B cell (primary cell): ENCODE results near the gene FOXO4. TPM values are rescaled to one million over a fixed set of nuclear protein-coding genes. Genes with fewer than 3 reads are reported as not detected.
A peak's percentile ranks its signal among the peaks of the same experiment; 100 is the strongest.

Source experiments
- ATAC-seq: fragments of 200-7000 bp; cut with Tn5 transposase; one replicate; pipeline ENCODE4 v1.10.0; 2021; ENCODE audit warnings: low read depth, mild to moderate bottlenecking, moderate number of reproducible peaks, moderate library complexity
- CTCF ChIA-PET: fragments of 350-600 bp; sonication (Branson Sonifier 250); formaldehyde crosslinking; loops from one replicate; lab custom pipeline; 2021; ENCODE audit warnings: antibody characterized with exemption, inconsistent platforms; lab: Charles Lee
- POLR2A ChIA-PET: fragments of 350-600 bp; sonication (Branson Sonifier 250); formaldehyde crosslinking; loops from one replicate; lab custom pipeline; 2021; ENCODE audit warnings: antibody characterized with exemption; lab: Charles Lee
- DNase-seq: peaks from one replicate; pipeline ENCODE4 v3.0.0; 2013
- H2AFZ ChIP-seq: 2 replicates; pipeline ENCODE4 v1.6.1; 2012; ENCODE audit warnings: mild to moderate bottlenecking, low read depth, low read length; ENCODE audit not compliant: insufficient read depth, poor library complexity, severe bottlenecking
- H3K27ac ChIP-seq, 2 donors: 1 replicate in 1 of 2; 2 replicates in 1 of 2; pipeline ENCODE4 v1.5.1; 2012 to 2013; ENCODE audit warnings: low read length in 2 of 2, mild to moderate bottlenecking in 2 of 2, moderate library complexity in 1 of 2
- H3K27me3 ChIP-seq, 4 experiments: fragments of 200-600 bp in 1 of 4; sonication (generic) in 1 of 4; replicated peaks in 1 of 4; 1 replicate in 2 of 4; 2 replicates in 2 of 4; pipeline versions ENCODE4 v1.6.1 to v1.7.0; 2013 to 2016; ENCODE audit warnings: low read length in 3 of 4, mild to moderate bottlenecking in 2 of 4, mixed read lengths in 1 of 4, moderate library complexity in 1 of 4; ENCODE audit not compliant: insufficient read depth in 4 of 4, control insufficient read depth in 3 of 4; ENCODE audit errors: control extremely low read depth in 1 of 4
- H3K36me3 ChIP-seq, 2 experiments: replicated peaks in 1 of 2; 1 replicate in 1 of 2; 2 replicates in 1 of 2; pipeline versions ENCODE4 v1.6.1 to v1.7.1; 2013; ENCODE audit warnings: low read length in 1 of 2; ENCODE audit not compliant: insufficient read depth in 2 of 2, control insufficient read depth in 1 of 2; ENCODE audit errors: control extremely low read depth in 1 of 2, extremely low read depth in 1 of 2
- H3K4me1 ChIP-seq, 2 donors: fragments of 200-600 bp in 1 of 2; sonication (generic) in 1 of 2; 1 replicate in 1 of 2; 2 replicates in 1 of 2; pipeline versions ENCODE4 v1.5.1 to v1.6.1; 2013 to 2017; ENCODE audit warnings: low read length in 2 of 2; ENCODE audit not compliant: control insufficient read depth in 2 of 2, insufficient read depth in 2 of 2
- H3K4me2 ChIP-seq: replicated peaks from 2 replicates; pipeline ENCODE3; 2012; ENCODE audit warnings: mild to moderate bottlenecking, low read depth, low read length; ENCODE audit not compliant: poor library complexity, severe bottlenecking
- H3K4me3 ChIP-seq, 5 experiments: fragments of 200-600 bp in 1 of 5; sonication (generic) in 1 of 5; 1 replicate in 3 of 5; 2 replicates in 2 of 5; pipeline versions ENCODE4 v1.5.1 to v1.7.0; 2011 to 2016; ENCODE audit warnings: low read length in 4 of 5, mild to moderate bottlenecking in 4 of 5, low read depth in 2 of 5, control low read depth in 1 of 5, moderate library complexity in 1 of 5; ENCODE audit not compliant: insufficient read depth in 1 of 5; ENCODE audit errors: control extremely low read depth in 1 of 5, extremely low read depth in 1 of 5
- H3K79me2 ChIP-seq: fragments of 200-600 bp; sonication (generic); one replicate; pipeline ENCODE4 v1.6.0; 2016; ENCODE audit warnings: low read length; ENCODE audit not compliant: control insufficient read depth, insufficient read depth
- H3K9ac ChIP-seq: fragments of 200-600 bp; sonication (generic); 2 replicates; pipeline ENCODE4 v1.6.1; 2017; ENCODE audit warnings: mild to moderate bottlenecking, low read length, moderate library complexity
- H3K9me3 ChIP-seq, 3 donors: one replicate each; pipeline versions ENCODE4 v1.6.1 to v1.7.1; 2013; ENCODE audit warnings: low read length in 2 of 3; ENCODE audit not compliant: control insufficient read depth in 2 of 3, insufficient read depth in 1 of 3; ENCODE audit errors: control extremely low read depth in 1 of 3
- H4K20me1 ChIP-seq: 2 replicates; pipeline ENCODE4 v1.6.0; 2012; ENCODE audit warnings: mild to moderate bottlenecking, low read length; ENCODE audit not compliant: insufficient read depth, control insufficient read depth, poor library complexity, severe bottlenecking
- H3K27ac Mint-ChIP-seq: one replicate; pipeline ENCODE4 v1.8.0; 2021; ENCODE audit warnings: mixed read lengths
- H3K27me3 Mint-ChIP-seq: one replicate; pipeline ENCODE4 v1.8.0; 2021; ENCODE audit warnings: mixed read lengths
- H3K4me1 Mint-ChIP-seq: one replicate; pipeline ENCODE4 v1.8.0; 2021; ENCODE audit warnings: mixed read lengths
- H3K4me3 Mint-ChIP-seq: one replicate; pipeline ENCODE4 v1.8.0; 2021; ENCODE audit warnings: mixed read lengths
- H3K9me3 Mint-ChIP-seq: one replicate; pipeline ENCODE4 v1.8.0; 2022; ENCODE audit warnings: mixed read lengths; ENCODE audit not compliant: insufficient read depth
- EZH2 ChIP-seq: IDR thresholded peaks from 2 replicates; pipeline ENCODE4 v1.6.1; 2012; ENCODE audit warnings: borderline replicate concordance, low read depth, mild to moderate bottlenecking, moderate library complexity, low read length; ENCODE audit not compliant: insufficient read depth, poor library complexity, severe bottlenecking
- WGBS: methylation state at CpG from one replicate; pipeline ENCODE4 v1.1.5; 2013; ENCODE audit warnings: missing lambda C conversion rate; ENCODE audit not compliant: insufficient coverage; 5-methylcytosine and 5-hydroxymethylcytosine counted together
- intact Hi-C: fragments of 100-400 bp; cut with micrococcal nuclease; formaldehyde crosslinking; loops from one replicate; pipeline ENCODE4 v1.10.0; 2022
- polyA plus RNA-seq: library from polyadenylated mRNA; depleted of rRNA; stranded (reverse); fragments of >200 nt; gene quantifications from 2 replicates; pipeline ENCODE4 v1.2.3, GENCODE V29; 2012
- total RNA-seq, 2 donors: library from RNA; stranded (reverse); fragments of 120-200 nt in 1 of 2; gene quantifications; 1 replicate in 1 of 2; 2 replicates in 1 of 2; pipeline versions ENCODE4 v1.2.3 to v1.2.4, GENCODE V29; 2013 to 2022
- TF ChIP-seq, protein P1 (sequence below): fragments of 200-600 bp; IDR thresholded peaks from one replicate; pipeline ENCODE4 v1.8.0; 2022; ENCODE audit warnings: antibody characterized with exemption, mild to moderate bottlenecking

The FOXO4 gene
- total and polyA plus RNA-seq, 2 donors (not counting 1 experiment from before 2014, with no cell fraction given) = 13.4 to 41.4 TPM

GRCh38 chrX:71100581-71101505 lies 5.2 kb downstream of the FOXO4 start:
- H3K9me3 ChIP-seq = no peaks in the 10 kb centered on the region
- no peaks in the 10 kb centered on the region for H3K27me3 ChIP-seq
- no peak overlapping the region for H3K4me2 ChIP-seq
- H3K4me3 Mint-ChIP-seq = no peak overlapping the region
- H3K27me3 Mint-ChIP-seq = no peaks in the 10 kb centered on the region
- H2AFZ ChIP-seq = no peak overlapping the region
- no peaks in the 10 kb centered on the region for H3K9me3 Mint-ChIP-seq
- no peak overlapping the region for H3K9ac ChIP-seq
- intact Hi-C loops = no loop called here
- CTCF ChIA-PET = interaction anchor here (1.3 to 5.2 kb wide), 6 partner anchors 11 to 130 kb away, joined by 4 to 78 read pairs (median 16); partner anchors contain the start of genes IL2RG and MED12
- ATAC-seq (no peak), DNase-seq (no peak)
- H3K36me3 ChIP-seq = no peaks in the 10 kb centered on the region
- no peak overlapping the region for H3K27ac ChIP-seq
- 94% methylated on average over 12 of the region's 31 CpGs for WGBS
- no peak overlapping the region for H3K4me3 ChIP-seq
- TF ChIP-seq, protein P1, sequence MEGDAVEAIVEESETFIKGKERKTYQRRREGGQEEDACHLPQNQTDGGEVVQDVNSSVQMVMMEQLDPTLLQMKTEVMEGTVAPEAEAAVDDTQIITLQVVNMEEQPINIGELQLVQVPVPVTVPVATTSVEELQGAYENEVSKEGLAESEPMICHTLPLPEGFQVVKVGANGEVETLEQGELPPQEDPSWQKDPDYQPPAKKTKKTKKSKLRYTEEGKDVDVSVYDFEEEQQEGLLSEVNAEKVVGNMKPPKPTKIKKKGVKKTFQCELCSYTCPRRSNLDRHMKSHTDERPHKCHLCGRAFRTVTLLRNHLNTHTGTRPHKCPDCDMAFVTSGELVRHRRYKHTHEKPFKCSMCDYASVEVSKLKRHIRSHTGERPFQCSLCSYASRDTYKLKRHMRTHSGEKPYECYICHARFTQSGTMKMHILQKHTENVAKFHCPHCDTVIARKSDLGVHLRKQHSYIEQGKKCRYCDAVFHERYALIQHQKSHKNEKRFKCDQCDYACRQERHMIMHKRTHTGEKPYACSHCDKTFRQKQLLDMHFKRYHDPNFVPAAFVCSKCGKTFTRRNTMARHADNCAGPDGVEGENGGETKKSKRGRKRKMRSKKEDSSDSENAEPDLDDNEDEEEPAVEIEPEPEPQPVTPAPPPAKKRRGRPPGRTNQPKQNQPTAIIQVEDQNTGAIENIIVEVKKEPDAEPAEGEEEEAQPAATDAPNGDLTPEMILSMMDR = no peak
- no peak for TF ChIP-seq EZH2
- no peaks in the 10 kb centered on the region for H4K20me1 ChIP-seq
- H3K4me1 ChIP-seq = peaks cover 38 to 52% of the 10 kb centered on the region in 2 donors
- H3K27ac Mint-ChIP-seq = peak overlapping the region; percentile 15
- peaks cover 54% of the 10 kb centered on the region for H3K4me1 Mint-ChIP-seq
- POLR2A ChIA-PET = interaction anchor here (0.6 to 3.8 kb wide), 3 partner anchors 12 to 37 kb away, joined by 3 to 29 read pairs (median 4); partner anchors contain the start of gene IL2RG
- H3K79me2 ChIP-seq = peaks cover 13% of the 10 kb centered on the region

- H3K36me3 ChIP-seq = peaks cover 0 to 3% of the 10 kb centered on the region in 2 experiments
- H3K27me3 ChIP-seq = no peaks in the 10 kb centered on the region
- 100% methylated on average over 1 of the region's 3 CpGs for WGBS
- H3K27ac Mint-ChIP-seq = peak overlapping the region; percentile 90
- TF ChIP-seq, protein P1 = no peak
- TF ChIP-seq EZH2 = no peak
- no peaks in the 10 kb centered on the region for H3K9me3 Mint-ChIP-seq
- no peaks in the 10 kb centered on the region for H3K27me3 Mint-ChIP-seq
- peaks cover 4% of the 10 kb centered on the region for H3K79me2 ChIP-seq
- H3K9me3 ChIP-seq = no peaks in the 10 kb centered on the region
- H3K4me2 ChIP-seq = no peak overlapping the region
- intact Hi-C loops = loop anchor here (2.0 kb wide), 1 partner anchor 17 kb away; the partner anchor contains the start of gene MED12
- no peaks in the 10 kb centered on the region for H4K20me1 ChIP-seq
- peaks cover 44 to 55% of the 10 kb centered on the region in 2 donors for H3K4me1 ChIP-seq
- no peak overlapping the region for H3K4me3 ChIP-seq
- DNase-seq (no peak), ATAC-seq (no peak)
- H3K4me1 Mint-ChIP-seq = peaks cover 56% of the 10 kb centered on the region
- no peak overlapping the region for H3K9ac ChIP-seq
- CTCF ChIA-PET = interaction anchor here (1.0 to 5.2 kb wide), 4 partner anchors 9 to 75 kb away, joined by 3 to 78 read pairs (median 28); partner anchors contain the start of genes IL2RG and MED12
- no peak overlapping the region for H3K4me3 Mint-ChIP-seq
- POLR2A ChIA-PET = interaction anchor here (0.5 to 3.8 kb wide), 4 partner anchors 10 to 169 kb away, joined by 4 to 29 read pairs (median 10); partner anchors contain the start of genes IL2RG and MED12
- no peak overlapping the region for H2AFZ ChIP-seq
- peak overlapping the region in 1 of 2 donors; percentile 46 for H3K27ac ChIP-seq
Observed at GRCh38 chrX:71102292-71102691, 6.6 kb downstream of the FOXO4 start.
